IMR-90 (cell line): ENCODE data around the gene C19orf33. TPM values are rescaled to one million over a fixed set of nuclear protein-coding genes. Genes with fewer than 3 reads are reported as not detected.

ENCODE experiments used
- ATAC-seq: fragments of 200-7000 bp; cut with Tn5 transposase; 2 replicates; pipeline ENCODE4 v1.9.1; 2020; ENCODE audit warnings: low read depth, mild to moderate bottlenecking, moderate library complexity
- BruUV-seq: library from RNA; stranded (reverse); fragments of 400-500 nt; replicated peaks from 2 replicates; lab custom pipeline; 2021; lab: Mats Ljungman, UMichigan
- CTCF ChIA-PET: fragments of 300-600 bp; formaldehyde crosslinking; extraction: SDS; loops from one replicate; lab custom pipeline; 2021; ENCODE audit warnings: antibody characterized with exemption; lab: Yijun Ruan, JAX
- POLR2A ChIA-PET: fragments of 300-600 bp; sonication (Branson Sonifier 250); formaldehyde crosslinking; loops from one replicate; lab custom pipeline; 2022; ENCODE audit warnings: antibody characterized with exemption; ENCODE audit not compliant: unreplicated experiment; lab: Charles Lee
- DNase-seq: peaks from one replicate; pipeline ENCODE4 v3.0.0; 2013
- H2AFZ ChIP-seq: replicated peaks from 2 replicates; pipeline ENCODE3; 2013; ENCODE audit warnings: low read length, mild to moderate bottlenecking; ENCODE audit not compliant: poor library complexity
- H2AK5ac ChIP-seq: 2 replicates; pipeline ENCODE4 v1.6.1; 2013; ENCODE audit warnings: low read depth, low read length, inconsistent platforms
- H2AK9ac ChIP-seq: replicated peaks from 2 replicates; pipeline ENCODE3; 2013; ENCODE audit warnings: mild to moderate bottlenecking, low read depth, low read length, moderate library complexity; ENCODE audit not compliant: poor library complexity
- H2BK120ac ChIP-seq: 2 replicates; pipeline ENCODE4 v1.6.1; 2013; ENCODE audit warnings: low read depth, low read length, inconsistent platforms
- H2BK15ac ChIP-seq: 3 replicates; pipeline ENCODE4 v1.6.1; 2013; ENCODE audit warnings: low read depth, low read length, inconsistent platforms
- H2BK20ac ChIP-seq: 2 replicates; pipeline ENCODE4 v1.6.1; 2013; ENCODE audit warnings: low read depth, mild to moderate bottlenecking, inconsistent platforms, low read length, moderate library complexity
- H2BK5ac ChIP-seq: 2 replicates; pipeline ENCODE4 v1.6.1; 2013; ENCODE audit warnings: mild to moderate bottlenecking, low read depth, low read length, inconsistent platforms; ENCODE audit not compliant: poor library complexity, severe bottlenecking
- H3K14ac ChIP-seq: replicated peaks from 2 replicates; pipeline ENCODE4 v1.6.1; 2013; ENCODE audit warnings: low read depth, low read length, inconsistent platforms
- H3K18ac ChIP-seq: 2 replicates; pipeline ENCODE4 v1.6.1; 2013; ENCODE audit warnings: low read depth, low read length, control low read depth
- H3K23ac ChIP-seq: 2 replicates; pipeline ENCODE4 v1.6.1; 2013; ENCODE audit warnings: low read depth, low read length, inconsistent platforms
- H3K27ac ChIP-seq: 2 replicates; pipeline ENCODE4 v1.5.1; 2013; ENCODE audit warnings: mild to moderate bottlenecking, control low read depth, low read length; ENCODE audit not compliant: insufficient read depth
- H3K27me3 ChIP-seq: 2 replicates; pipeline ENCODE4 v1.6.1; 2013; ENCODE audit warnings: low read length; ENCODE audit not compliant: control insufficient read depth, insufficient read depth
- H3K36me3 ChIP-seq: 2 replicates; pipeline ENCODE4 v1.6.1; 2013; ENCODE audit warnings: low read length, mixed read lengths; ENCODE audit not compliant: control insufficient read depth, insufficient read depth
- H3K4ac ChIP-seq: 2 replicates; pipeline ENCODE4 v1.6.1; 2013; ENCODE audit warnings: low read depth, low read length, inconsistent platforms
- H3K4me1 ChIP-seq: 2 replicates; pipeline ENCODE4 v1.6.1; 2013; ENCODE audit warnings: low read length, mixed read lengths; ENCODE audit not compliant: control insufficient read depth, insufficient read depth
- H3K4me2 ChIP-seq: 2 replicates; pipeline ENCODE4 v1.6.1; 2013; ENCODE audit warnings: low read depth, mild to moderate bottlenecking, control low read depth, low read length, moderate library complexity
- H3K4me3 ChIP-seq: 2 replicates; pipeline ENCODE4 v1.5.1; 2013; ENCODE audit warnings: low read depth, mild to moderate bottlenecking, control low read depth, low read length, moderate library complexity; ENCODE audit not compliant: insufficient read depth
- H3K56ac ChIP-seq: 2 replicates; pipeline ENCODE4 v1.6.1; 2013; ENCODE audit warnings: low read length, inconsistent platforms; ENCODE audit not compliant: insufficient read depth; ENCODE audit errors: extremely low read depth
- H3K79me1 ChIP-seq, 2 experiments: 2 replicates each; pipeline ENCODE4 v1.6.1; 2013; ENCODE audit warnings: low read length in 2 of 2, inconsistent platforms in 1 of 2, low read depth in 1 of 2
- H3K9ac ChIP-seq: 2 replicates; pipeline ENCODE4 v1.6.1; 2013; ENCODE audit warnings: low read depth, low read length, control low read depth
- H3K9me1 ChIP-seq: 2 replicates; pipeline ENCODE4 v1.6.1; 2013; ENCODE audit warnings: low read length, inconsistent platforms; ENCODE audit not compliant: insufficient read depth
- H3K9me3 ChIP-seq: 2 replicates; pipeline ENCODE4 v1.6.1; 2013; ENCODE audit warnings: low read length; ENCODE audit not compliant: control insufficient read depth, insufficient read depth
- H4K20me1 ChIP-seq: 2 replicates; pipeline ENCODE4 v1.6.1; 2013; ENCODE audit warnings: low read length, inconsistent platforms; ENCODE audit not compliant: insufficient read depth
- H4K5ac ChIP-seq: 2 replicates; pipeline ENCODE4 v1.6.1; 2013; ENCODE audit warnings: mild to moderate bottlenecking, low read depth, low read length, control low read depth
- H4K8ac ChIP-seq, 2 experiments: 2 replicates each; pipeline ENCODE4 v1.6.1; 2013; ENCODE audit warnings: low read depth in 2 of 2, low read length in 2 of 2, control low read depth in 1 of 2, inconsistent platforms in 1 of 2
- H4K91ac ChIP-seq: 2 replicates; pipeline ENCODE4 v1.6.1; 2013; ENCODE audit warnings: low read depth, low read length, inconsistent platforms; ENCODE audit not compliant: insufficient read depth
- BHLHE40 ChIP-seq: fragments of 150-350 bp; IDR thresholded peaks from 2 replicates; pipeline ENCODE4 v1.6.1; 2016; ENCODE audit warnings: mild to moderate bottlenecking, low read depth, low read length
- CHD1 ChIP-seq: IDR thresholded peaks from 2 replicates; pipeline ENCODE4 v1.6.1; 2012; ENCODE audit warnings: low read depth, low read length, improper control_type of control experiment
- CTCF ChIP-seq: conservative IDR thresholded peaks from 2 replicates; pipeline ENCODE4 v1.5.1; 2012; ENCODE audit warnings: mild to moderate bottlenecking, low read depth, low read length, improper control_type of control experiment
- FOS ChIP-seq: fragments of 150-350 bp; IDR thresholded peaks from 2 replicates; pipeline ENCODE4 v1.6.1; 2016; ENCODE audit warnings: low read depth, low read length
- MAZ ChIP-seq: IDR thresholded peaks from 2 replicates; pipeline ENCODE4 v1.6.1; 2012; ENCODE audit warnings: low read depth, mild to moderate bottlenecking, low read length, improper control_type of control experiment, moderate library complexity, borderline replicate concordance
- MXI1 ChIP-seq: IDR thresholded peaks from 2 replicates; pipeline ENCODE4 v1.6.1; 2012; ENCODE audit warnings: low read depth, mild to moderate bottlenecking, low read length, moderate library complexity, borderline replicate concordance
- POLR2A ChIP-seq: IDR thresholded peaks from 2 replicates; pipeline ENCODE4 v1.6.1; 2012; ENCODE audit warnings: mild to moderate bottlenecking, low read depth, low read length
- RCOR1 ChIP-seq: IDR thresholded peaks from 2 replicates; pipeline ENCODE4 v1.6.1; 2012; ENCODE audit warnings: mild to moderate bottlenecking, low read length, improper control_type of control experiment; ENCODE audit not compliant: insufficient replicate concordance
- WGBS, 2 experiments: methylation state at CpG; one replicate each; pipeline versions ENCODE4 v1.1.5 to v1.1.7; 2013; ENCODE audit warnings: missing lambda C conversion rate in 2 of 2; ENCODE audit not compliant: insufficient read length in 1 of 2; ENCODE audit errors: extremely low coverage in 2 of 2; 5-methylcytosine and 5-hydroxymethylcytosine counted together
- dilution Hi-C: fragments of 300-500 bp; cut with HindIII; formaldehyde crosslinking; loops from one replicate; pipeline ENCODE4 v1.14.3; 2018; ENCODE audit warnings: low sequenced_read_pairs; ENCODE audit not compliant: unreplicated experiment
- in situ Hi-C: fragments of 300-500 bp; cut with MboI; formaldehyde crosslinking; loops from 3 replicates; pipeline ENCODE4 v1.14.3; 2019; ENCODE audit warnings: low sequenced_read_pairs, inconsistent platforms, mixed read lengths
- intact Hi-C: fragments of 100-400 bp; cut with micrococcal nuclease; formaldehyde crosslinking; loops from 2 replicates; pipeline ENCODE4 v1.10.0; 2022
- polyA plus RNA-seq, 3 experiments: library from polyadenylated mRNA; depleted of rRNA; stranded (reverse); fragments of >200 nt; gene quantifications; 2 replicates each; pipeline ENCODE4 v1.2.3, GENCODE V29; 2012; ENCODE audit warnings: low replicate concordance in 1 of 3
- total RNA-seq: library from RNA; depleted of rRNA; stranded (reverse); fragments of >200 nt; gene quantifications from 2 replicates; pipeline ENCODE4 v1.2.3, GENCODE V29; 2012

C19orf33 gene
- total and polyA plus RNA-seq, 2 of the 4 experiments (the other 2 are of a cell fraction): 0.80 TPM; not detected in 1

GRCh38 chr19:38318660-38319059 lies 14.6 kb downstream of the C19orf33 start:
- H3K4ac ChIP-seq: no peak overlapping the region
- TF ChIP-seq POLR2A (no peak), MXI1 (no peak), CTCF (no peak), FOS (no peak), BHLHE40 (no peak), MAZ (no peak), RCOR1 (no peak), CHD1 (no peak)
- ChIA-PET CTCF (interaction anchor here (0.7 to 1.4 kb wide), 3 partner anchors 39 to 84 kb away, joined by 3 to 5 read pairs (median 5); no protein-coding TSS in a partner anchor), POLR2A (no interaction called here)
- H4K20me1 ChIP-seq: no peaks in the 10 kb centered on the region
- H3K4me2 ChIP-seq: no peak overlapping the region
- 40% methylated on average over 1 of the region's 6 CpGs; no CpG with 5 or more reads in 1 of the 2 experiments for WGBS, 2 experiments
- intact Hi-C loops: no loop called here
- no peak overlapping the region for H3K18ac ChIP-seq
- H3K23ac ChIP-seq: no peak overlapping the region
- H3K27me3 ChIP-seq: no peaks in the 10 kb centered on the region; the same call in 1 of the 2 replicates
- H2BK15ac ChIP-seq: no peak overlapping the region
- H3K36me3 ChIP-seq: no peaks in the 10 kb centered on the region
- in situ Hi-C loops: no loop called here
- ATAC-seq: no peak
- no peak overlapping the region for H4K91ac ChIP-seq
- no peak for DNase-seq
- no peak overlapping the region for H3K56ac ChIP-seq
- H3K4me3 ChIP-seq: no peak overlapping the region
- H2BK20ac ChIP-seq: no peak overlapping the region
- H3K9ac ChIP-seq: no peak overlapping the region
- H3K9me1 ChIP-seq: 0 out of 2 replicates have a peak, but pooled peaks cover 5% of the 10 kb centered on the region
- BruUV-seq: no TSS peak
- H2BK120ac ChIP-seq: no peak overlapping the region
- H2AFZ ChIP-seq: no peak overlapping the region
- no peak overlapping the region for H2BK5ac ChIP-seq
- H3K14ac ChIP-seq: no peak overlapping the region
- H4K8ac ChIP-seq: peak overlapping the region in 1 of 2 experiments; percentile 5; a peak in 2 of 4 replicates
- no peaks in the 10 kb centered on the region for H3K9me3 ChIP-seq
- H2AK9ac ChIP-seq: no peak overlapping the region
- no peak overlapping the region for H3K27ac ChIP-seq
- dilution Hi-C loops: no loop called here
- H4K5ac ChIP-seq: no peak overlapping the region
- H2AK5ac ChIP-seq: no peak overlapping the region
- peaks cover 6 to 20% of the 10 kb centered on the region in 2 experiments for H3K79me1 ChIP-seq
- H3K4me1 ChIP-seq: peaks cover 6% of the 10 kb centered on the region
